ENCODE data around the gene RDH12.

GRCh38 chr14:67776653-67777322, 75.1 kb downstream of the RDH12 start:
- TF ChIP-seq CTCF (IDR thresholded peaks at IDR 0.05) (no peak), POLR2AphosphoS5 (IDR thresholded peaks at IDR 0.05; ENCODE audit: low read depth, low read length) (no peak), TCF7L2 (IDR thresholded peaks at IDR 0.05; ENCODE audit: low read depth, low read length) (no peak)
